HG03457 (cell line): ENCODE data around the gene SYTL1.

Experiments
- ATAC-seq: cut with Tn5 transposase; IDR thresholded peaks from one replicate; pipeline ENCODE4 v1.9.1; 2021; ENCODE audit warnings: moderate number of reproducible peaks; ENCODE audit not compliant: unreplicated experiment

Gene SYTL1

GRCh38 chr1:27363766-27364695 is 22.2 kb downstream of the SYTL1 start:
- no peak for ATAC-seq

- ATAC-seq = no peak
Observed at GRCh38 chr1:27364696-27365371, 23.0 kb downstream of the SYTL1 start.

GRCh38 chr1:27365372-27366112 is 23.7 kb downstream of the SYTL1 start:
- no peak for ATAC-seq

GRCh38 chr1:27366113-27366410 is 24.2 kb downstream of the SYTL1 start:
- no peak for ATAC-seq

GRCh38 chr1:27366411-27367159 is 24.8 kb downstream of the SYTL1 start, which contains the start of gene MAP3K6:
Gene MAP3K6, minus strand, starts transcription at chr1:27366961. Its CDS starts 364 bp downstream, at chr1:27366597.
- no peak for ATAC-seq

GRCh38 chr1:27367160-27367650 is 25.4 kb downstream of the SYTL1 start:
- no peak for ATAC-seq

GRCh38 chr1:27368869-27369582 is 27.2 kb downstream of the SYTL1 start:
- ATAC-seq = no peak

GRCh38 chr1:27372022-27372807 is 30.4 kb downstream of the SYTL1 start:
- no peak for ATAC-seq

- no peak for ATAC-seq
Observed at GRCh38 chr1:27372808-27373690, 31.2 kb downstream of the SYTL1 start.

GRCh38 chr1:27374362-27375086 is 32.7 kb downstream of the SYTL1 start, which contains the start of gene FCN3:
Gene FCN3, minus strand, starts transcription at chr1:27374824. Its CDS starts 6 bp downstream, at chr1:27374818.
- ATAC-seq = no peak

- ATAC-seq = no peak
Observed at GRCh38 chr1:27377760-27378495, 36.1 kb downstream of the SYTL1 start.

- no peak for ATAC-seq
Observed at GRCh38 chr1:27379564-27380122, 37.8 kb downstream of the SYTL1 start.

GRCh38 chr1:27380224-27380623 is 38.4 kb downstream of the SYTL1 start:
- no peak for ATAC-seq

GRCh38 chr1:27380766-27381733 is 39.2 kb downstream of the SYTL1 start:
- no peak for ATAC-seq
